Activated T-cell treated with anti-CD3 and anti-CD28 coated beads for 24 hours (primary cell): Measurements from ENCODE around the gene CRIP1.

Experiments used
- DNase-seq: peaks from one replicate; pipeline ENCODE4 v3.0.0-alpha.2; 2020; ENCODE audit warnings: low read depth

Gene CRIP1

GRCh38 chr14:105492971-105493871, 6.5 kb downstream of the CRIP1 start:
- DNase-seq: no peak

- no peak for DNase-seq
Measured at GRCh38 chr14:105493921-105494605, 7.4 kb downstream of the CRIP1 start.

- DNase-seq: no peak
Measured at GRCh38 chr14:105494606-105494929, 7.9 kb downstream of the CRIP1 start.

DNA sequence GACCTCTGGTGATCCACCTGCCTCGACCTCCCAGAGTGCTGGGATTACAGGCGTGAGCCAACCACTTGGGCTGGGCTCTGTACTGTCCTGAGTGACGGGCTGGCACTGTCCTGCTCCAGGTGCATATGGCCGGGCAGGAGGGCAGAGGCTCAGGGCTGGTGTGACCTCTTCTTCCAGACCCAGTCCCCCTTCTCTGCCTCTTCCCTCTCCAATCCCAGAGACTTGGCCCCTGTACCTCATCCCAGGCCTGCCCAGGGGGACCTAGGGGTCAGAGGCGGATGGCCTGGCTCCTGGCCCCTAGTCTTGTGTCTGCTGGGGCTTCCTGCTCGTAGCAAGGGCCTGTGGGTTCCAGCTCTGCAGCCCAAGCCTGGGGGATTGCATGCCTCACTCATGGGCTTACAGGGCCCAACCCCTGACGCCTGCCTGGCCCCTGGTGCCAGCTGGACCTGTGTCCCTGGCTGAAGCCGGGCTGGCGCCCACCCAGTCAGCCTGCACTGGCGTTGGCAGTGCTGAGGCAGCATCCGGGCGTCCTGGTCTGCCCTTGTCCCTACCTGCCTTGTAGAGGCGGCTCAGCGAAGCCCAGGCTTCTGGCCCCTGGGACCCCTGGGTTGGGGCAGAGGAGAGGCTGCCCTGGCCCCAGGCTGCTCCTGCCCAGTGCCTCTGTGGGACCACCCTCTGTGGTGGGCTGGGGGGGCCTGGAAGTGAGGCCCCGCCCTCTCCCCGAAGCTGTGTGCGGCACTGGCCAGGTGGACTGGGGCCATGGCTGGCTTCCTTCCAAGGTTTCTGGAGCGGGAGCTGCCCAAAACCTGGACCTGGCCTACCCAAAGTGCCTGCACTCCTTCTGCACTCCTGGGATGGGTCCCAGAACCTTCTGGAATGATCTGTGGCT, 8.7 kb downstream of the CRIP1 start:
- DNase-seq: no peak

GRCh38 chr14:105495990-105496830, 9.5 kb downstream of the CRIP1 start:
- DNase-seq: no peak

- DNase-seq: no peak
Measured at GRCh38 chr14:105496831-105497591, 10.3 kb downstream of the CRIP1 start.

DNA sequence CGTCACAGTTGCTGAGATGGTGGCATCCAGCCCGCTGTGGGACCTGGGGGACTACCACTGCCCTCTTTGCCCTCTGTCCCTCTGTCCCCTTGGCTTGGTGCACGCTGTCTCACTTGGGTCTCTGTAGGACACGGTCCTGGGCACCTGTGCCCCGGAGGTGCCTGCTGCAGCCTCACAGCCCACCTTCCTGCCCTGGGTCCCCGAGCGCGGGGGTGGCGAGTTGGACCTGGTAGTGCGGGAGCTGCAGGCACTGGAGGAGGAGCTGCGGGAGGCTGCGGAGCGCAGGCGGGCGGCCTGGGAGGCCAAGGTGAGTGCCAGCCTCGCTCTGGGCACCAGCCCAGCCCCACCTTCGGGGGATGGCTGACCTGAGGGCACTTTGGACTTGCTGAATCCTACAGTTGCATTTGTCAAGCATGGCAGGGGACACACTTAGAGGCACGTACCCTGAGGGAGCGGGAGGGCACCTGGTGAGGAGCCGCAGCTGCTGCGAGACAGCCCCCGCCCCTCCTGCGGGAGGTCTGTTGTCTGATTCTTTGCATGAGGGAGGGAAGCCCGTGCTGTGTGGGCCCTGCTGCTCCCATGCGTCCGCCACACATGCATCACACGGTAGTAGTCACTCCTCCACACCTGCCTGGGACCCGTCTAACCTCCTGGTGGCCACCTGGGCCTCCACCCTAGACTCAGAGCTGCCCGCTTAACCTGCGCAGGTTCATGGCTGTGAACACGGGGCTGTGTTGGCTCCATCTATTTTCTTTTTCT, 11.2 kb downstream of the CRIP1 start:
- DNase-seq: no peak

DNA sequence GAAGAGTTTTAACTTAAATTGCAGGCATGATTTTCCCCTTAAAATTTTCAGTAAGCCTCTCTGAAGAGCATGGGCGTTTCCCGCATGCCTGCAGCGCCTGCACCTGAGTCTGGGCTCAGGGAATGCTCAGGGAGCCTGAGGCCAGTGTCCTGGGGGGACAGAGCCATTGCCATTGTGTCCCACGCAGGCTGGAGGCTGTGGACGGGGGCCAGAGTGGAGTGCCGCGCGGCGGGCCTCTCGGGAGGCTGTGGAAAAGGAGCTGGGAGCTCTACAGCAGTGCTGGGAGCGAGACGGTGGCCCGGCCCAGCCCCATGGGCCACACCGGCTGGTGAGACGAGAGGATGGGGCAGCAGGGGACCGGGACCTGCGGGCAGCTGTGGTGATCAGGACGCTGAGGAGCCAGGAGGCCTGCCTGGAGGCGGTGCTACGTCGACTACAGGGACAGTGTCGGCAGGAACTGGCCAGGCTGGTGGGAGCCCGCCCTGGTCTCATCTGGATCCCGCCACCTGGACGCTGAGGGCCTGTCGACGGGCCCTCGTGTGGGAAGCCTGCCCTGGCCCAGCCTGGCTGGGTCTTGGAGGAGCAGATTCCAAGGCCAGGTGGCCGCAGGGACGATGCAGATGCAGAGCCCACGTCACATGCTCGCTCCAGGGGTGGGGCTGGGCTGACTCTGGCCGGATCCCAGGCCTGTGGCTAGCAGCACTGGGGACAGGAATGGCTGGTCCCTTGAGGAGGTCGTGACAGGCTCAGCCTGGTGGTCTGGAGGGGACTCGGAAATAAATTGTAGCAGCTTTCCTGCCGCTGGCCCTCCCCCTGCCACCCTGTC, 12.0 kb downstream of the CRIP1 start:
- DNase-seq: no peak

- no peak for DNase-seq
Measured at GRCh38 chr14:105499256-105500035, 12.8 kb downstream of the CRIP1 start.

DNA sequence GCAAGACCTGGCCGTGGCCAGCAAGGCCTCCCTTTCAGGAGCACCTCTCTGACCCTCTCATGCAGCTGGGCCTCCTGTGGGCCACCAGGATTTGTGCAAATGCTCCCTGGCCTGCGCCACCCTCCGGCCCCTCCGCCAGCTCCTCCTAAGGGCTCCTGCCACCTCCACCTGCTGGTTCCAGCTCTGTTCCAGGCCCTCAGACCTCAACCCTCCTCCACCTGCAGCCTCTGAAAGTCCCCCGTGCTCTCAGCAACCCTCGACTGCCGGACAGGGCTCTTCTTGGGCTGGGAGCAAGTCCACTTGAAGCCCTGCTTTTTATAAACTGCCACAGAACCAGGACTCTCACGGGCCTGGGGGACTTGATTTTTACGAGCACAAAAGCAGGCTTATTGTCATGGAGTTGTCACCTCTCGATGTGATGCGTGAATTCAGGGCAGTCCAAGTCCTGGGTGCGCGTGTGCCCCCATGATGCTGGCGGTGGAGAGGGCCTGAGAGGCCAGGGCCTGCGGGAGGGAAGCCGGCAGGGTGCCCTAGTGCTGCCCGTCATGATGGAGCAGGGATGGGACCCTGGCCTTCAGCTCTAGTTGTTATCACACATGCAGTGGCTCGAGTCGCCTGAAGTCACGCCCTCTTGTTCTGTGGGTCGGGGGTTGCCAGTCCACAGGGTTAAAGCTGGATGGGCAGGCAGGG, 13.5 kb downstream of the CRIP1 start:
- DNase-seq: no peak

GRCh38 chr14:105500726-105501101, 14.0 kb downstream of the CRIP1 start:
- DNase-seq: no peak

- no peak for DNase-seq
Measured at GRCh38 chr14:105501504-105502291, 15.0 kb downstream of the CRIP1 start.

DNA sequence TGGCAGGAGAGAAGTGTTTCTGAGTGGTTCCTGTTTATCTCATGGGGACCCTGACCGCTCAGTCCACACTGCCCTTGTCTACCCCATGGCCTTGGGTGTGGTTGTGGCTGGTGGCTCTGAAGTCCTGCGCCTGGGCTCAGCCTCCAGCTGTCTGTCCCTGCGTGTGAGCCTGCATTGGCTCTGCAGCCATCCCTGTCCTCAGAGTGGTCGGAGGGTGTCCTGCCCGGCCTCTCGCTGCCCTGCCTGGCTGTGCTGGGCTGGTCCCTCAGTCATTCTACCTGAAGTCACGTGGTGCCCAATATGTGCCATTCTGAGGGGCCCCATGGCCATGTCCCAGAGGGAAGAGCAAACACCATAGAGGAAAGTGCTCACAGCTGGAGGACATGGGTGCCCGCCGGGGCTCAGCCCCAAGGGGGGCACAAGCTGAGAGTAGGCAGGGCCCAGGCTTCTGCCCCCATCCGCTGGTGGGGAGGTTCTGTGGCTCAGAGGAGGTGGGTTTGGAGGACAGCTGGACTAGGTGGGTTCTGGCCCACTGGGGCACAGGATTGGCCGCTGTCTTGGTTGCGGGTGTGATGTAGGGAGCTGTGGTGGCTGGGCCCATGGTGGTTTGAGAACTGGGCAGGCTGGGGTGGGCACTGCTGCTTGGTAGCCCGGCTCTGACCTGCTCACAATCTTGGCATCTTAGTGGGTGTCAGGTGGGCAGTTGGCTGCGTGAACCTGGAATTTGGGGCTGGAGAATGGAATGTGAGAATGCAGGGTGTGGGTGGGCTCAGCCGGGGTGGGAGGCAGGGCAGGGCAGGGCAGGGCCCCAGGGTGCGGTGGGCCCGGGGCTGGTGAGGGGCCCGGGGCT, 16.0 kb downstream of the CRIP1 start:
- no peak for DNase-seq

GRCh38 chr14:105503296-105503640, 16.6 kb downstream of the CRIP1 start:
- DNase-seq: no peak

GRCh38 chr14:105503935-105504692, 17.4 kb downstream of the CRIP1 start:
- DNase-seq: no peak
